NB4 (cell line): ENCODE data around the gene RASA3.

Source experiments
- POLR2A ChIP-seq: IDR thresholded peaks from 2 replicates; pipeline ENCODE4 v1.6.1; 2011; ENCODE audit warnings: mild to moderate bottlenecking; ENCODE audit not compliant: insufficient read length; ENCODE audit errors: extremely low read depth
- TF ChIP-seq, protein P1 (sequence below): IDR thresholded peaks from one replicate; pipeline ENCODE4 v1.5.1; 2012; ENCODE audit warnings: low read depth, low read length
- TF ChIP-seq, protein P2 (sequence below): IDR thresholded peaks from 2 replicates; pipeline ENCODE4 v1.6.1; 2011; ENCODE audit warnings: low read depth, low read length

DNA sequence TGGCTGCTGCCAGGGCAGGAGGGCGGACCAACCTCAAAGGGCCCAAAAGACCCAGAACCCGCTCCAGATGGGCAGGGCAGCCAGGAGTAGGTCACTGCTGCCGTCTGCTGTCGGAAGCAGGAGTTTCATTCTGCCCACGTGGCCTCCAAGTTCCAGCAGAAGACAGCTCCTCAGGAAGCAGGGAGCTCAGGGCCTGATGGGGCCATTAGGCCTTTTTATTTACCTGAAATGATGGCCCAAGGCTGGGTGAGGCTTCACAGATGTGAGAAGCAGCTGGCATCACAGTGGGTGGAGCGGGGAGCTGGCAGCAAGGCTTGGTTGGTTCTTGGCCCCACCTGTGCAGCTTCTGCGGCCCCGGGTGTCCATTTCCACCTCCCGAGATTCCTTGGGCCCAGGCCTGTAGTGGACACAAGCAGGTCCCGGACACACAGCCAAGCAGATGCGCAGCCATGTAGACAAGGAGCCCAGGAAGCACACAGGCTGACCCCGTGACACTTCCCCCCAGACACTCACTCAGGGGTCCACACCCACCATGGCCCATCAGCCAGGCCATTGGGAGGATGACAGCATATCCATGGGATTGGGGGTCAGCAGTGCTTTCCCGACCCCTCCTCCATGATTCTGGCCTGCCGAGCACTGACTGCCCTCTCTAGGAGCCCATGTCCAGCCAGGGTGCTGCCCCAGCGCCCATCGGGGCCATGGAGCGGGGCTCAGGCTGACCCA, 185.0 kb downstream of the RASA3 start:
- TF ChIP-seq, protein P1, sequence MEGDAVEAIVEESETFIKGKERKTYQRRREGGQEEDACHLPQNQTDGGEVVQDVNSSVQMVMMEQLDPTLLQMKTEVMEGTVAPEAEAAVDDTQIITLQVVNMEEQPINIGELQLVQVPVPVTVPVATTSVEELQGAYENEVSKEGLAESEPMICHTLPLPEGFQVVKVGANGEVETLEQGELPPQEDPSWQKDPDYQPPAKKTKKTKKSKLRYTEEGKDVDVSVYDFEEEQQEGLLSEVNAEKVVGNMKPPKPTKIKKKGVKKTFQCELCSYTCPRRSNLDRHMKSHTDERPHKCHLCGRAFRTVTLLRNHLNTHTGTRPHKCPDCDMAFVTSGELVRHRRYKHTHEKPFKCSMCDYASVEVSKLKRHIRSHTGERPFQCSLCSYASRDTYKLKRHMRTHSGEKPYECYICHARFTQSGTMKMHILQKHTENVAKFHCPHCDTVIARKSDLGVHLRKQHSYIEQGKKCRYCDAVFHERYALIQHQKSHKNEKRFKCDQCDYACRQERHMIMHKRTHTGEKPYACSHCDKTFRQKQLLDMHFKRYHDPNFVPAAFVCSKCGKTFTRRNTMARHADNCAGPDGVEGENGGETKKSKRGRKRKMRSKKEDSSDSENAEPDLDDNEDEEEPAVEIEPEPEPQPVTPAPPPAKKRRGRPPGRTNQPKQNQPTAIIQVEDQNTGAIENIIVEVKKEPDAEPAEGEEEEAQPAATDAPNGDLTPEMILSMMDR: no peak
- TF ChIP-seq, protein P2, sequence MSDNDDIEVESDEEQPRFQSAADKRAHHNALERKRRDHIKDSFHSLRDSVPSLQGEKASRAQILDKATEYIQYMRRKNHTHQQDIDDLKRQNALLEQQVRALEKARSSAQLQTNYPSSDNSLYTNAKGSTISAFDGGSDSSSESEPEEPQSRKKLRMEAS: no peak
- no peak for TF ChIP-seq POLR2A
